ENCODE results near the gene DNAJB13. TPM values are rescaled to one million over a fixed set of nuclear protein-coding genes. Genes with fewer than 3 reads are reported as not detected.

The DNAJB13 gene
- total and polyA plus RNA-seq, 2 of the 13 experiments (the other 11 are each of a cell fraction or from before 2014, with no cell fraction given) = 2.3 TPM; not detected in 1

DNA sequence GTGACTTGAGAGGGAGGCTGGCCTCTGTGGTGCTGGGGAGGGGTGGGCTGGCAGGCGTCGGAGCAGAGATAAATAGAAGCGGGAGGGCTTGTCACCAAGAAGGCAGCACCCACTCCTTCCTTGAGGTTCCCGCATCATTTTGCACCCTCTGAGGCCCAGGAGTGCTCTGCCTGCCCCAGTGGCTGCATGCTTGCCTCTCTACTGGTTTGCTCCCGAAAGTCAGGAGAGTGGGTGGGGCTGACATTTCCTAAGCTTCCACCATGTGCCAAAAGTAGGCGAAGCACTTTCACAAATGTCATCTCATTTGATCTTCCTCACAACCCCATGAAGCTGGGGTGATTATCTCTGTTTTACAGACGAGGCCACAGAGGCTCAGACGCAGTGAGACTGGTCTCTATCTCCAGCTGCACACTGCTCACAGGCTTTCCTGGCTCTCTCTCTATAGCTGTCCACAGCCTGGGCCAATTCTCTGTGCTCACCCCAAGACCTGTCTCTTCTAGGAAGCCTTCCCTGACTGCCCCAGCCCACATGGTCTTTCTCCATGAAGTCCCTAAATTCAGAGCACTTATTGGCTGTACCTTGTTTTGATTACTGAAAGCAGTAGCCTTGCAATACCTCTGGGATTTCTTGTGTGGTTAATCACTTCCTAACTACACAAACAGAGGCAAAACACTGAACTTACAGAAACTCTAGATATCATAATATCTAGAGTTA, 60.7 kb downstream of the DNAJB13 start:
- no TSS peak for BruUV-seq (replicated peaks)
- intact Hi-C loops (cut with micrococcal nuclease; ENCODE audit: unreplicated experiment) = no loop called here
- FAIRE-seq (no peak), DNase-seq (ENCODE audit: low spot score) (no peak), ATAC-seq (no peak)
- no peak overlapping the region for H2AFZ ChIP-seq (ENCODE audit: low read length)
- 100% methylated on average over 8 of the region's 8 CpGs for WGBS (ENCODE audit: low lambda C conversion rate)
- in situ Hi-C loops (cut with HindIII; ENCODE audit: extremely low pct_ligation_motif_present, low pct_unique_long_range_greater_than_20kb) = no loop called here
- H3K79me2 ChIP-seq (ENCODE audit: insufficient read depth, low read length) = no peaks in the 10 kb centered on the region
- no peak overlapping the region for H3K4me3 ChIP-seq (replicated peaks in 1 of 3; ENCODE audit: insufficient read depth in 1 of 3, low read depth in 2 of 3, low read length in 3 of 3)
- H3K36me3 ChIP-seq (replicated peaks in 1 of 2; ENCODE audit: control insufficient read depth in 1 of 2, insufficient read depth in 2 of 2, low read length in 2 of 2) = no peaks in the 10 kb centered on the region; a peak in 1 of 5 replicates
- no peak for TF ChIP-seq TRAFD1 (CRISPR knock-in tag; IDR thresholded peaks at IDR 0.05; ENCODE audit: borderline replicate concordance)
- TF ChIP-seq ZNF512B (CRISPR knock-in tag; IDR thresholded peaks at IDR 0.05; ENCODE audit: borderline replicate concordance) = no peak
- no peak for TF ChIP-seq JUN (CRISPR knock-in tag; IDR thresholded peaks at IDR 0.05)
- TF ChIP-seq, protein P1, sequence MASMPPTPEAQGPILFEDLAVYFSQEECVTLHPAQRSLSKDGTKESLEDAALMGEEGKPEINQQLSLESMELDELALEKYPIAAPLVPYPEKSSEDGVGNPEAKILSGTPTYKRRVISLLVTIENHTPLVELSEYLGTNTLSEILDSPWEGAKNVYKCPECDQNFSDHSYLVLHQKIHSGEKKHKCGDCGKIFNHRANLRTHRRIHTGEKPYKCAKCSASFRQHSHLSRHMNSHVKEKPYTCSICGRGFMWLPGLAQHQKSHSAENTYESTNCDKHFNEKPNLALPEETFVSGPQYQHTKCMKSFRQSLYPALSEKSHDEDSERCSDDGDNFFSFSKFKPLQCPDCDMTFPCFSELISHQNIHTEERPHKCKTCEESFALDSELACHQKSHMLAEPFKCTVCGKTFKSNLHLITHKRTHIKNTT (CRISPR knock-in tag; IDR thresholded peaks at IDR 0.05) = no peak
- peaks cover 27% of the 10 kb centered on the region for H3K4me1 ChIP-seq (ENCODE audit: insufficient read depth, low read length)
- H3K27ac ChIP-seq (ENCODE audit: extremely low read length, insufficient read depth, low read length) = no peak overlapping the region
- H3K9me3 ChIP-seq (ENCODE audit: low read length) = no peaks in the 10 kb centered on the region
- H3K4me2 ChIP-seq (ENCODE audit: low read depth, low read length) = no peak overlapping the region
- POLR2A ChIA-PET = no interaction called here
- CTCF ChIA-PET (ENCODE audit: low intra/inter-chr PET ratio, low total read pairs) = no interaction called here
- no peaks in the 10 kb centered on the region for H3K27me3 ChIP-seq (ENCODE audit: control insufficient read depth in 1 of 2, insufficient read depth in 2 of 2, low read length in 2 of 2)
- H4K20me1 ChIP-seq (ENCODE audit: insufficient read depth, low read length) = no peaks in the 10 kb centered on the region
- H3K9ac ChIP-seq (ENCODE audit: insufficient read depth, low read depth, low read length) = no peak overlapping the region

Measured in HepG2 (cell line).